Left lobe of liver (tissue), 2 donors: Measurements from ENCODE around the gene PRKN. TPM values are rescaled to one million over a fixed set of nuclear protein-coding genes. Genes with fewer than 3 reads are reported as not detected.

Source experiments
- ATAC-seq: fragments of 200-7000 bp; cut with Tn5 transposase; one replicate; pipeline ENCODE4 v1.9.1; 2020; ENCODE audit warnings: mild to moderate bottlenecking, moderate library complexity
- DNase-seq: peaks from one replicate; pipeline ENCODE4 v3.0.0-alpha.2; 2020; ENCODE audit warnings: low spot score
- total RNA-seq: library from RNA; stranded (reverse); gene quantifications from one replicate; pipeline ENCODE4 v1.2.1, GENCODE V29; 2021
- donor health status: DM: no; HTN: no; CAD: no; lungs with moderate emphysema.
- donor health status: DM: no; HTN: yes; CAD: no.

PRKN gene
- total RNA-seq, 1 donor from 2014 or later: 1.2 TPM

DNA sequence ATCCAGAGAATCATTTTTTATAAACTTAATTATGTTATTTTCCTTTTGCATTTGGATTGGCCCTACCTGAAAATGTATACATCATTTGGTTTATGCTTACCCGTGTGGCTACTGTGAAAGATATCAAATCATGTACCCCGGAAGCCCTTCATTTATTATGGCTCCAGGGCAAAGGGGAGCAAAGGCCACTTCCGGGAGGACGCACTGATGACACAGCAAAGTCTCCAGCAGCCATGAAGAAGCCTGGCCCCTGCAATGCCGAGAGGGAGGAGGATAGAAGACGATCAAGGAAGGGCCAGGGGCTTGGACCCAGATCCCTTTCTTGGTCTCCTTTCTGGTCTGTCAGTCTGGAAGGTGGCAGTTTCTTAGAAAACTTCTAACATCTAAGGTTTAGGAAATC lies 1073.4 kb downstream of the PRKN start:
- ATAC-seq: no peak
- no peak for DNase-seq

DNA sequence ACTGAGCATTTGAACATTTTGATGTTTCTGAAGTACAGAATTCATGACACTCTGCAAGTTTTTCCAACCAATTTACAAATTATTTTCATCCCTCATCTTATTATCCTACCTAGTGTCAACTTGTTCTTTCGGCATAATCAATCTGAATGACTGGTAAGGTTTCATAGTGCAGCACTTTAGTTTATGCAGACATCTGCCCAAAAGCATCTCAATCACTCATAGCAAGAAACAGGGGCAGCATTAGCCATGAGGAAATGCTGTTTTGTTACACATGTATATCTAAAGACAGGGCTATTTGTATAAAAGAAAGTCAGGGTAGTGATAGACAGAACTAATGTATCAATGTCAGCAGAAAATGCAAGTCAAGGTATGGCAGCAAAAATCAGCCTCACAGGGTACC lies 1075.6 kb downstream of the PRKN start:
- ATAC-seq: no peak
- no peak for DNase-seq

DNA sequence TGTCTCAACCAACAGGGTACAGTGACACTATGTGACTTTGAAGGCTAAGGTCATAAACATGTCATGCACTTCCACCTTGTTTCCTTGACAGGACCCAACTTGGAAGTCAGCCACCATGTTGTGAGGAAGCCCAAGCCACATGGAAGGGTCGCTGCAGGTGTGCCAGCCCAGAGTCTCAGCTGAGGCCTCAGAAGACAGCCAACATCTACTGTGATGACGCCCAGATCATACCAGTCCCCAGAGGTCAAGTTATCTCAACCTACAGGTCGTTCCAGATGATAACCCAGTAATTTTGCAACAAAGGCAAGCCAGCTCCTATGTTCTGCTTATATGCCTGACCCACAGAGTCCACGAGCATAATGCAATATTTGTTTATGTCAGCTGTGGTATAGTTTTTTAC lies 1077.7 kb downstream of the PRKN start:
- DNase-seq (no peak), ATAC-seq (no peak)

DNA sequence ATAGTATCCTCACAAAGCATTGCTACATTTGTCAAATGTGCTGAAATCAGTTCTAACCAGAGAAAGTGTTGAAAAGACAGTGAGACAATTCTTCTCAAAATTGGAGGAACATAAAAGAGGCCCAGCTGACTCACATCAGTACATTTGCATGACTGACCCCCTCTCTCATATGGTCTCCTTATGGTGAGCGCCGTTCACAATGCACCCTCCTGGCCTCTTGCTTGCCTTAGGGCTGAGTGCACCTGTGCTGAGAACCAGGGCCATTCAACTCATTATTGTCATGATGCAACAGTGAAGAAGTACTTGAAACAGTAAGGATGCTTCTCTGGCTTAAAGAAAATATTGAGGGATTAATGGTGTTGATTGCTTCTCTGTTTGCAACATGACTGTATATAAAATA lies 1078.5 kb downstream of the PRKN start:
- no peak for DNase-seq
- no peak for ATAC-seq

DNA sequence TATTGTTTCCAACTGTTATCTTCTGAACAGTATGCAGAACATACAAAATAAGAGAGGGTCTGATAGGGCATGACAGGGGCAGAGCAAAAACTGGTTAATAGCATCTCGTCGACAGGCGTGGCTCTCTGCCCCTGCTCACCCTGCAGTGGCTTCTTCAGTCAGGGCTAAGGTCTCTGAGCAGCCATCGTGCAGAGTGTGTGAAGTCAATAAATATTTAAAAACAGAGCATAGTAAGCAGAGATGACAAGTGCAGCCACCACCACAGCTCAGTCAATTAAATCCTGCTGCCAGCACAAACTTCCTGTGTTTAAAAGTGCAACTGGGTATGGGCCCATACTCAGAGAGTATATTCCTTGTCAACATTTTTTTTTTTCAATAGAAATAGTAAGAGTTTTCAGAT lies 1080.3 kb downstream of the PRKN start:
- DNase-seq (no peak), ATAC-seq (no peak)

DNA sequence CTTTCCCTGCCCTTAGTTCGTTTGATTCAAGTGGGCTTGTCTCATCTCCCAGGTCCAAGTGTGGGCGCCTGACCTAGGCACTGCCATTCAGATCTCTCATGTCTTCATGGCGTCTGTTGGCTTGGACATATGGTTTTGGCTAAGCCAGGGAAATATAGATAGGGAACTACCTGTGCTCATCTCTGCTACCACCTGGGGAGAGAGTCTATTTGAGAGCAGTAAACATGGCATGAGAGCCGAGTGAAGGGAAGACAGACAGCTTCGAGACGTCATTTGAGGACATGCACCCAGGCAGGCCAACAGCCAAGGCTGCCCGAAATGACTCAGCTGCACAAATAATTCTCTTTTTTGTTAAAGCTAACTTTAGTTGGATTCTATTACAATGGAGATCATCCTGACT lies 1083.0 kb downstream of the PRKN start:
- DNase-seq (no peak), ATAC-seq (no peak)

DNA sequence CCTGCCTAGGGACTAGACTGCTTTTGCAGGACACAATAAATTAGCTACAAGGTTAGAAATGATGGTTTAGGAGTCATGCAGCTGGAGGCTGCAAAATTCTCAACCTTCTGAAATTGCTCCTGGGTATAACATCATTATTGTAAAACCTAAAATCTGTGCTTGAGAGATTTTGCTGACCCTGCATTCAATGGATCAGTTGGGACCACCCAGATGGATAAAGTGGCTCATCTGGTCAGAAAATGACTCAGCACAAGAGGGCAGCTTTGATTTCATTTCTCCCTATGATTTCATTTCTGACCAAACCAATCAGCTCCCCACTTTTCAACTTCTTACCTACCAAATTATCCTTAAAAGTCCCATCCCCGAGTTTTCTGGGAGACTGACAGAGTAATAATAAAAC lies 1086.4 kb downstream of the PRKN start:
- ATAC-seq (no peak), DNase-seq (no peak)

DNA sequence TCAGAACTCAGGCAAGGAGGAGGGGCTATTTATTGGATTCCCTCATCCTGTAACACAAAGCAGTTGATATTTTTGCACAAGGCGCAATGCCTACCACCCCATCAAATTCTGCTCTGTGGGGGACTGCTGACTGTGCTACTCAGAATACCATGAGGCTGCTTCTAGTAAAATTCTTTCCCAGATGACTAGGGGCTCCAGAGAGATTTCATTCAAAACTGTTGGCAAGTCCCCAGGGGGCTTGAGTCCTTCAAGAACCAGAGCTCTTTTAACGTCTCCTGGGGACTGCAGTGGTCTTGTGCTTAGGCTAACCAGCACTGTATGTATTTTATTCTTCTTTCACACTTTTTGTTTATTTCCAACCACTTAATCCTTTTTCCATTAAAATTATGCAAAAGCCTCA lies 1087.8 kb downstream of the PRKN start:
- ATAC-seq (no peak), DNase-seq (no peak)

DNA sequence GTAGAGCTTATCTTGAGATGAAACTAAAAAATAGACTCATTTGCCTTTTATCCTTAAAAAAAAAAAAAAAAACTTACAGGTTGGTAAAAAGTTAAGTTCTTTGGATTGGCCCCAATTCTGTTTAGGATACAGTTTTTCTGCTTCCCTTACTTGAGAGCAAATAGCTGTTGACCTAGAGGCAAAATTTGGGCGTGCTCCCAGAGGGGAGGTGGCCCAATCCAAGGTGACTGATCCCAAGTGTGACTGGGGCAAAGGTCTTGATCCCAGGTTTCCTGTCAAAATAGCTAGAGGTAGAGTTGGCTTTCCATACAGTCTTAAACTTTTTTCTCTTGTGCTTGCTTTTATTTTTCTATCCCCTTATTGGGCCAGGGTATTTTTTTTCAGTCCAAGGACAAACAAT lies 1089.9 kb downstream of the PRKN start:
- ATAC-seq: peak; percentile 99
- DNase-seq: peak; percentile 87

DNA sequence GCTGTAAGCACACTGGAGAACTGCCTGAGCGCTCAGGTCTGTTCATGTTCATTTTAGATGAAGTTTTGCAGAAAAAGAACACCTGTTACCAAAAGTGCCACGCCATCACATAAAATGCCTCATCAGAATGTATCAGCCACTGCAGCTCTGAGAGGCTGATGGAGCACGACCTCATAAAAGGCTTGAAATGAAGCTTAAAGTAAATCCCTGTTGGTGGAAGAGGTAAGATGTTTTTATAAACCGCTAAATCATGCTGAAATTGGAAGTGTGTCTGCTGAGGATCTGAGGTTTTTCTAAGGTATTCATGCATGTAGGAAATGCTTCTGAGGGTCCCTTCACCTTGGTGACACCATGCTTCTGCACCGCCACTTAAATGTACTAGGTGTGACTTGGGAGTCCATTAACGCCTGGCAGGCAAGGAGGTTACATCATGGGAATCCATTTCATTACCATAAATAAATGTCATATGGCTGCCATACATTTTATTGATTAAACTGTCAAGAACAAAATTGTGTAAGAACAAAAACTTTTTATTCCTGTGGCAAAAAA lies 1090.6 kb downstream of the PRKN start:
- no peak for DNase-seq
- ATAC-seq: no peak

DNA sequence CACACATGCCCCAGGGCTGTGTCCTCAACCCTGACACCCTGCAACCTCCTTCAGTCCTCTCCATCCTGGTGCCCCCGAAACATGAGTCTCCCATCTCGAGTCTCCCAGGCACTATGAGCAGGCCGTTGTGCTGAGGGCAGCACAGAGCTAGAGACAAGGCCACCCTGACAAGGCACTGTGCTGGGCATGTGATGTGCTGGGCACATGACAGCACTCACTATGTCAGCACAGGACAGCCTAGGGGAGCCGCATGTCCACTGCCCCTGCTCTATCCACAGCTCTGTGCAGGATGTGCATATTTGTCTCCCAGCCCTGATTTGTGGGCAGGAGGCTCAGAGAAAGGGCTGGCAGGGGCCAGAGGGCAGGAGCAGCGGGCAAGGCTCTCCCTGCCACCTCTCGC lies 1091.6 kb downstream of the PRKN start:
- ATAC-seq (no peak), DNase-seq (no peak)

DNA sequence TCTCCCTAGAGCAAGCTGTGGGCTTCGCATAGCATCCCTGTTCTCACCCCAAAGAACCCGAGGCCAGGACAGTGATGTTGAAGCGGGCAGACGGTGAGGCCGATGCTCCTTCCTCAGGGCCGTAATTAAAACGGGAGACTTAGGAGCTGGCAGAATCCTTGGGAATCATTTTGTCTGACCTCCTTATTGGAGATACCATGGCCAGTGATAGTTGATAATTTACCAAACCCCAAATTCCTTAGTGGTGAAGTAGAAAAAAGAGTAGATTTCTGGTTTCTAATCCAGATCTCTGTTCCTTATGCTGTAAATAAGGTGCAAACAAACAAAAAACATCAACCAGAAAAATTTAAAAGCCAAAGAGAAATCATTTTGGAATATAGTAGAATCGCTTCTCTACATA lies 1092.7 kb downstream of the PRKN start:
- DNase-seq (no peak), ATAC-seq (no peak)

DNA sequence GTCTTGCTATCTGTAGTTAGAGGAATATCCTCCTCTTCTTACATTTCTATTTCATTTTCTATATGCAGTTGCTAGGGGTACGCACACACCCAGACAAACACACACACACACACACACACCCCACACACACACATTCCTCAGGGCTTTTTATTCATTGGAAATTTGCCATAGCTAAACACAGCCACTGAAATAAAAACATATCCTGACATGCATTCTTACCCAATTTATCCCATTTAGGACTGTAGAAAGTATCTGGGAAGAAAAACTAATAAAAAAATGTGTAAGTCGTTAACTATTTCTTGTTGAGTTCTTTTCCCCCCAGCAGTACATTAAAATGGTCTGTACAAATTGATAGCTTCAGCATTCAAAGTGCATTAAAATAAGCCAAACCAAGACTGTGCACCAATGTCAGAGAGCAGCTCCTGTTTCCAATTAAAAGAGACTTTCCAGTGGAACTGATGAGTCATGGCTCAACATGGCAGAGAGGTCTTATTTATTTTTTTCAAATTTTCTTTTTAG lies 1095.8 kb downstream of the PRKN start:
- DNase-seq (no peak), ATAC-seq (no peak)

DNA sequence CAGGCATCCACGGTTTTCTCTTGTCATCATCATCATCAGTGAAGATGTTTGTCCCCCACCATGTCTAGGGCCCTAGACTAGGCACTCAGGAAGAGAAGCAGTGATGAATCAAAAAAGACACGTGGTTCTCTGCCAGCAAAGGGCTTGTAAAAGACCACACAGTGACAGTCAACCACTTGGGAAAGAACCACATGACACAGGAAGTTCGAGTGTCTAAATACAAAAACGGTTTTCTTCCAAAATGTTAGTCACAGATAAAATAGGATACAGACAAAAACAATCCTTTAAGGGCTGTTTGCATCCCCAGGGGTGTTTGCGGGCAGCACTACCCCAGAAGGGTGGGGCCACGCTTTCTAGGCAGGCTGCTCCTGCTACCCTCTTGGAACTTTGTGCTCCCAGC lies 1096.9 kb downstream of the PRKN start:
- DNase-seq (no peak), ATAC-seq (no peak)

DNA sequence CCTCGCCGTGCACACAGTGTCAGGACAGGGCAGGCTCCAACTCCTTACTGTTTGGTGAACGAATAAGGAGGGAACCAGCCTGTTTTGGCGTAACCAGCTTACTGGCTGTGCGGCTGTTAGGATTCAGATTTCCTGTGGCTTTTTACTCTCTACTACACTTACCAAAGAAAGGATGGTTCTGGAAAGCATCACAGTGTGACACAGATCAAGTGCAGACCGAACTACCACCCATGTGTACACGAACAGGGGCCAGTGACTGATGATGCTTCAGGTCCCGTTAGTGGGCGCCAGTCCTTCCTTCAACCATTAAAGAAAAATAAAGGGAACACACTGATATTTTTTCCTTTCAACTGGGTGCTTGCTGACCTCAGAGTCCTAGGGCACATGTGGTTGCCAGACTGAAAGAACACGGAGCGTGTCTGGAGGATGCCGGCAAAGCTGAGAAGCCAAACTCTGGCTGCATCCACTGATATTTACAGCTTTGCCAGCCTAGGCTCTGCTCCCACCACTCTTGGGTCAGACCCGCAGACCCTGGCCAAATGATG lies 1101.4 kb downstream of the PRKN start:
- no peak for ATAC-seq
- DNase-seq: no peak

DNA sequence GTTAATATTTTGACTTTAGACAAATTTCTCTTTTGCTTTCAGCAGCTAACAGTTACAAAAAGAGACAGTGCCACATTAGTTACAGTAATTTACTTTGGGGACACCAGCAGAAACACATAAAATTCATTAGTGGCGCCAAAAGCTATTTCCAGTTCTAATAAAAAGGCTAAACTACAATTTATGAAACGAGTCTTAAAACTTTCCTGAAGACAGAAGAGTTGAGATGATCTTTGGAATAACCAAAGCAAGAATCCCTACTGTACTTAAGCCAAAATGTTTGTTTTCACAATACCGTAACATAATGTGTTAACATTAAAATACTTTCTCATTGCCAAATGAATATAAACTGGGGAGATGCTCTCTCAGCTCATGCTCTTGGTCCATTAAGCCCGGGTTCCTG lies 1103.5 kb downstream of the PRKN start:
- ATAC-seq (no peak), DNase-seq (no peak)

DNA sequence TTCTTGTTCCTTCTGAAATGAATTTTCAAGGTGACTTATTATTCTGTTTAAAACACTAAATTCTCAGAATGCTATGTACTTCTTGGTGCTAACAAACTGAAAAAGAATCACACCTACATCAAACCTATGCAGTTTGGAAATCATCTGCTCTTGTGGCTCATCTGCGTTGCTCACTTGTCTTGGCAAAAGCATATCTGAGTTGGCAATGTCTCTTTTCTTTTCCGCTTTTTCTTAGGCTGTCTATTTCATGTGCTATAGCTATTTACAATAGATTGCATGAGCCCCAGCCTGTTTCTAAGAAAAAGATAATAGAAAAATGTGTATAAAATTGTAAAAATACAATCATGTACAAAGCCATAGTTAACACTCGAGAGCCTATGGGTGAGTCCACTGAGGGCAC lies 1104.8 kb downstream of the PRKN start:
- no peak for ATAC-seq

DNA sequence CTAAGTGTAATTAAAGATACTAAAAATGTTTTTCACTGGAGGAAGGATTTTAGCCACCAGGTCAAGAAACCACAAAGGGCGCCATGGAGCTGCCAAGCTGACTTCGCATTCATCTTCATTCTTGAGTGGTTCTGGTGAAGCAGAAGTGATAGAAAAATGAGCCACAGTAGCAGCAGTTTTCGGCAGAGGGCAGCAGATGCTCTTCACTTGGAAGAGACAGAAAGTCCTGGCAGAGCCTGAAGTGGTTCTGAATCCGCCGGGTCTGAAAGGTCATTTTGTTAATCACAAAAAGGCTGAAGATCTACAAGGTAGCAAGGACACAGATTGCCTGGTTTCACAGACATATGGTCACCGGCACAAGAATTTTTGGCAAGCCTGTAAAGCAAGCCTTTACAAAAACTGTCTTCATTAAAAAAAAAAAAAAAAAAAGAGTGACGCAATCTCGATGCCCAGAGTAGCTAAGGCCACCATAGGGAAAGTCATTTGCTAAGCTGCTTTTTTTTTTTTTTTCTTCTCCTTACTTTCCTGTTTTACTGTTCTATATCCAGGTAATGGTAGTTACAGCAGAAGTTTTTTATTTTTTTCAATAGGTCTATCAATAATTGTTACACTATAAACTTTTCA lies 1108.6 kb downstream of the PRKN start:
- peak; percentile 99 for ATAC-seq
- DNase-seq: peak; percentile 71

More for the DNA sequence above, 1104.8 kb downstream of the PRKN start:
- DNase-seq: no peak

DNA sequence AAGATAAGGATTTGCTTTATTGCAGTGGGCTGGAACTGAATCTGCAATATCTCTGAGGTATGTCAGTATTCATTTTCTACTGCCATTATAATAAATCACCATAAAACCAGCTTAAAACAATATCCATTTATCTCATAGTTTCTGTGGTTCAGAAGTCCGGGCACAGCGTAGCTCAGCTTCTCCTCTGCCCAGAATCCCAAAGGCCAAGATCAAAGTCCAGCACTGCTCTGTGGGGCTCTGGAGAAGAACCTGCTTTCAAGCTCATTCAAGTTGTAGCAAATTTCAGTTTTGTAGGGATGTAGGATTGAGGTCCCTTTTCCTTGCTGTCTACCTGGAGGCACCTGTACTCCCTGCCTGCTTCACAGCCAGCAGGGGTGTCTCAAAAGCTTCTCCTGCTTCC lies 1113.9 kb downstream of the PRKN start:
- no peak for DNase-seq
- ATAC-seq: peak; percentile 63

DNA sequence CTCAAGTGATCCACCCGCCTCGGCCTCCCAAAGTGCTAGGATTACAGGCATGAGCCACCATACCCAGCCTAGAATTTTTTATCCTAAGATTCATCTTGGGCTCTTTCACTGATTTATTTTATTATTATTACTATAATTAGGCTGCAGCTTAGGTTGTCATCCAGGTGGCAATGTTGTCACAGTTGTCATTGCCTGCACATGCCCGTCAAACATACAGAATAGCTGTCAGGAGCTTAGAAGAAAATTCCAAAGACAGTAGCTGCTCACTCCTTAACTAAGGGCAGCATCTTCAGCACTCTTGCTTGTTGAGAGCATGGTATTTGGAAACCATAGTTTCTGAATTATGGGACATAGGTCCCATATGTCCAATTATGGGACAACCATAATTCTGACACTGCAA lies 1118.8 kb downstream of the PRKN start:
- no peak for ATAC-seq
- no peak for DNase-seq

DNA sequence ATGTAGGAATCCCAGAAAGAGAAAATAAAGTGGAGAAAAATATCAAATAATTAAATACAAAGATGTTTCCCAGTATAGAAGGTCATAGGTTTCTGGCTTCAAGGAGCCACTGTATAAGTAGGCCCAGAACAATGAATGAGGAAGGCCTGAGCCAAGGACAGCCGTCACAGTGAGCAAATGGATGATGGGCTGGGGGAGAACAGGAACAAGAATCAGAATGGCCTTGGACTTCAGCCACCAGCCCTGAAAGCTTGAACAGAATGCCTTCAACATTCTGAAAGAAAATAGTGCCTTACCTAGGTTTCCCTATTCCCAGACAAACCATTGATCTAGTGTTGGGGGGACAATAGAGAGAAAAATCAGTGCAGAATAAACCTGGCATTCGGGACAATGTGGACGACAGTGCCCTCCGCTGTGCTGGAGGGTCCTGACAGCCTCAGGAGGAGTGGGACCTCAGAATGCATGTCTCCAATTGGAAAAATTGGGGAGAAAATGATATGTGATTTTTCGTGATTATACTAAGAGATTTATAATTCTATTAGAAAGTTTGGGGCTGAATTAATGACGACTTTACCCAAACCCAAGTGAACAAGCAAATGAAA lies 1119.8 kb downstream of the PRKN start:
- DNase-seq: no peak
- no peak for ATAC-seq

DNA sequence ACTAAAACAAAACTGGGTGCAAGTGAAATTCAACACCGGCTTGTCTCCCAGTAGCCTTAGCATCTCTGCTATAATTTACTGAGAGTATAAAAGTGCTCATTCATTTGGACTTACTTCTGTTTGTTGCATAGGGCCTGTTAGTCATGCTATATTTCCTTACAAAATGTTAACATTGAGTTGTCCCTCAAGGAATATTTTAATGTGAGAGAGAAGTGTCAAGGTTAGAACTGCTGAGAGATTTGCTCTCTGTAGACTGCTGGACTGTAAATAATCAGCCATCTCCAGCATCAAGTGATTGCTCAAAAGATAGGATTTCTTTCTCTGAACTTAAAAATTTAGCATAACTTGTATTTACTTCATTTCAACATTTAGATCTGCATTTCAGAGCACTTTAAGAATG lies 1125.2 kb downstream of the PRKN start:
- ATAC-seq (no peak), DNase-seq (no peak)
